HepG2 (cell line): ENCODE results near the gene FIGNL1.

Experiments used
- CTCF ChIP-seq: sonication (generic); formaldehyde crosslinking; IDR thresholded peaks from 2 replicates; pipeline ENCODE4 v1.5.0; 2020; ENCODE audit warnings: mild to moderate bottlenecking, missing genetic modification reagents, moderate library complexity
- E2F1 ChIP-seq: sonication (generic); formaldehyde crosslinking; IDR thresholded peaks from 2 replicates; pipeline ENCODE4 v1.5.0; 2020; ENCODE audit warnings: missing genetic modification reagents
- E2F5 ChIP-seq: sonication (generic); formaldehyde crosslinking; conservative IDR thresholded peaks from 2 replicates; pipeline ENCODE4 v1.4.0; 2020; ENCODE audit warnings: missing genetic modification reagents
- EZH2 ChIP-seq: conservative IDR thresholded peaks from 2 replicates; pipeline ENCODE4 v1.6.1; 2012; ENCODE audit warnings: mild to moderate bottlenecking, low read depth, low read length, moderate library complexity
- NPAS2 ChIP-seq: sonication (generic); formaldehyde crosslinking; IDR thresholded peaks from 2 replicates; pipeline ENCODE4 v1.8.0; 2022; ENCODE audit warnings: mild to moderate bottlenecking, missing genetic modification reagents, borderline replicate concordance
- PITX1 ChIP-seq: sonication (generic); formaldehyde crosslinking; IDR thresholded peaks from 2 replicates; pipeline ENCODE4 v1.5.1; 2020; ENCODE audit warnings: mild to moderate bottlenecking, missing genetic modification reagents
- POLR2A ChIP-seq, 2 experiments: IDR thresholded peaks; 2 replicates each; pipeline ENCODE4 v1.6.1; 2011; ENCODE audit warnings: low read depth in 2 of 2, low read length in 2 of 2, mild to moderate bottlenecking in 1 of 2, moderate library complexity in 1 of 2; ENCODE audit not compliant: insufficient read depth in 1 of 2
- POLR2AphosphoS5 ChIP-seq: IDR thresholded peaks from 2 replicates; pipeline ENCODE4 v1.6.1; 2012; ENCODE audit warnings: low read depth, low read length
- ZBTB2 ChIP-seq: sonication (generic); formaldehyde crosslinking; IDR thresholded peaks from 2 replicates; pipeline ENCODE4 v1.8.0; 2022; ENCODE audit warnings: low read depth, missing genetic modification reagents
- ZFP41 ChIP-seq: sonication (generic); formaldehyde crosslinking; IDR thresholded peaks from 2 replicates; pipeline ENCODE4 v1.4.0; 2020; ENCODE audit warnings: mild to moderate bottlenecking, missing genetic modification reagents, borderline replicate concordance
- ZNF841 ChIP-seq: sonication (generic); formaldehyde crosslinking; IDR thresholded peaks from 2 replicates; pipeline ENCODE4 v1.8.1; 2023; ENCODE audit warnings: missing genetic modification reagents, borderline replicate concordance

- no peak for TF ChIP-seq ZBTB2 (CRISPR knock-in tag)
- TF ChIP-seq CTCF (CRISPR knock-in tag) = no peak
- no peak for TF ChIP-seq POLR2A (IDR thresholded peaks at IDR 0.05; ENCODE audit: insufficient read depth in 1 of 2, low read depth in 2 of 2, low read length in 2 of 2)
- TF ChIP-seq ZNF841 (CRISPR knock-in tag) = no peak
- no peak for TF ChIP-seq E2F1
- no peak for TF ChIP-seq E2F5 (CRISPR knock-in tag)
- TF ChIP-seq POLR2AphosphoS5 = no peak
- no peak for TF ChIP-seq ZFP41 (CRISPR knock-in tag)
- TF ChIP-seq EZH2 = no peak
- no peak for TF ChIP-seq NPAS2
- TF ChIP-seq PITX1 (CRISPR knock-in tag) = no peak
Observed at GRCh38 chr7:50431316-50431715, 18.8 kb downstream of the FIGNL1 start.
